Neutrophil (primary cell): Measurements from ENCODE around the gene FCN3.

Experiments
- H3K27ac ChIP-seq: fragments of 200-600 bp; sonication (generic); 2 replicates; pipeline ENCODE4 v1.5.1; 2016; ENCODE audit warnings: mild to moderate bottlenecking, moderate library complexity
- H3K27me3 ChIP-seq: fragments of 200-600 bp; sonication (generic); 2 replicates; pipeline ENCODE4 v1.6.0; 2016; ENCODE audit warnings: mild to moderate bottlenecking
- H3K36me3 ChIP-seq: fragments of 200-600 bp; sonication (generic); 2 replicates; pipeline ENCODE4 v1.5.1; 2017
- H3K4me1 ChIP-seq, 2 experiments: fragments of 200-600 bp in 1 of 2; sonication (generic) in 1 of 2; 1 replicate in 1 of 2; 2 replicates in 1 of 2; pipeline versions ENCODE4 v1.5.1 to v1.6.1; 2013 to 2016; ENCODE audit warnings: low read depth in 1 of 2, low read length in 1 of 2, mild to moderate bottlenecking in 1 of 2, moderate library complexity in 1 of 2; ENCODE audit not compliant: control insufficient read depth in 1 of 2, insufficient read depth in 1 of 2
- H3K4me3 ChIP-seq, 2 experiments: fragments of 200-600 bp in 1 of 2; sonication (generic) in 1 of 2; 1 replicate in 1 of 2; 2 replicates in 1 of 2; pipeline ENCODE4 v1.5.1; 2013 to 2016; ENCODE audit warnings: low read depth in 1 of 2, low read length in 1 of 2, mild to moderate bottlenecking in 1 of 2, moderate library complexity in 1 of 2
- H3K9me3 ChIP-seq: fragments of 200-600 bp; sonication (generic); 2 replicates; pipeline ENCODE4 v1.5.1; 2016
- CTCF ChIP-seq: fragments of 200-600 bp; sonication (generic); IDR thresholded peaks from 2 replicates; pipeline ENCODE4 v1.5.1; 2016; ENCODE audit warnings: antibody characterized with exemption

FCN3 gene

GRCh38 chr1:27400963-27401341 lies 26.3 kb upstream of the FCN3 start:
- Histone ChIP-seq H3K36me3 (peaks cover 27% of the 10 kb centered on the region), H3K4me1 (peaks cover 6 to 13% of the 10 kb centered on the region in 2 experiments), H3K9me3 (no peaks in the 10 kb centered on the region), H3K27me3 (no peaks in the 10 kb centered on the region), H3K27ac (no peak overlapping the region), H3K4me3 (no peak overlapping the region)
- no peak for TF ChIP-seq CTCF

GRCh38 chr1:27400082-27400962 lies 25.7 kb upstream of the FCN3 start:
- Histone ChIP-seq H3K4me1 (peaks cover 6 to 13% of the 10 kb centered on the region in 2 experiments), H3K27ac (no peak overlapping the region), H3K27me3 (no peaks in the 10 kb centered on the region), H3K36me3 (peaks cover 22% of the 10 kb centered on the region), H3K4me3 (no peak overlapping the region), H3K9me3 (no peaks in the 10 kb centered on the region)
- no peak for TF ChIP-seq CTCF

- no peak overlapping the region for H3K4me3 ChIP-seq
- no peak overlapping the region for H3K27ac ChIP-seq
- H3K27me3 ChIP-seq, result peaks cover 5% of the 10 kb centered on the region
- no peak for TF ChIP-seq CTCF
- H3K36me3 ChIP-seq, result peaks cover 13% of the 10 kb centered on the region
- peaks cover 6 to 13% of the 10 kb centered on the region in 2 experiments for H3K4me1 ChIP-seq
- no peaks in the 10 kb centered on the region for H3K9me3 ChIP-seq
Measured at GRCh38 chr1:27399251-27400025, 24.8 kb upstream of the FCN3 start.

- Histone ChIP-seq H3K4me3 (no peak overlapping the region), H3K27ac (no peak overlapping the region), H3K36me3 (peaks cover 4% of the 10 kb centered on the region), H3K27me3 (peaks cover 10% of the 10 kb centered on the region), H3K9me3 (no peaks in the 10 kb centered on the region), H3K4me1 (peaks cover 3 to 8% of the 10 kb centered on the region in 2 experiments)
- no peak for TF ChIP-seq CTCF
Measured at GRCh38 chr1:27398405-27399149, 24.0 kb upstream of the FCN3 start.

- peaks cover 1 to 5% of the 10 kb centered on the region in 2 experiments for H3K4me1 ChIP-seq
- TF ChIP-seq CTCF, result no peak
Measured at GRCh38 chr1:27397749-27398148, 23.1 kb upstream of the FCN3 start.

More at GRCh38 chr1:27397749-27398148, 23.1 kb upstream of the FCN3 start:
- Histone ChIP-seq H3K36me3 (no peaks in the 10 kb centered on the region), H3K4me3 (no peak overlapping the region), H3K27me3 (peaks cover 19% of the 10 kb centered on the region), H3K9me3 (no peaks in the 10 kb centered on the region), H3K27ac (no peak overlapping the region)
